RWPE1 (cell line): ENCODE results near the gene ALKBH8.
A peak's percentile ranks its signal among the peaks of the same experiment; 100 is the strongest.

Experiments used
- CTCF ChIA-PET: fragments of 350-600 bp; sonication (Branson Sonifier 250); formaldehyde crosslinking; extraction: SDS; loops from one replicate; lab custom pipeline; 2021; lab: Yijun Ruan, JAX
- POLR2A ChIA-PET: fragments of 400-600 bp; formaldehyde crosslinking; extraction: SDS; loops from one replicate; lab custom pipeline; 2020; ENCODE audit warnings: antibody characterized with exemption; ENCODE audit not compliant: low non-redundant PET; lab: Yijun Ruan, JAX
- DNase-seq: peaks from one replicate; pipeline ENCODE4 v3.0.0; 2012; ENCODE audit warnings: low spot score
- H3K27ac ChIP-seq: fragments of 450-650 bp; 2 replicates; pipeline ENCODE4 v1.5.1; 2017
- TF ChIP-seq, protein P1 (sequence below): fragments of 450-650 bp; conservative IDR thresholded peaks from 2 replicates; pipeline ENCODE4 v1.5.1; 2017; ENCODE audit warnings: low read depth, mild to moderate bottlenecking

The ALKBH8 gene

DNA sequence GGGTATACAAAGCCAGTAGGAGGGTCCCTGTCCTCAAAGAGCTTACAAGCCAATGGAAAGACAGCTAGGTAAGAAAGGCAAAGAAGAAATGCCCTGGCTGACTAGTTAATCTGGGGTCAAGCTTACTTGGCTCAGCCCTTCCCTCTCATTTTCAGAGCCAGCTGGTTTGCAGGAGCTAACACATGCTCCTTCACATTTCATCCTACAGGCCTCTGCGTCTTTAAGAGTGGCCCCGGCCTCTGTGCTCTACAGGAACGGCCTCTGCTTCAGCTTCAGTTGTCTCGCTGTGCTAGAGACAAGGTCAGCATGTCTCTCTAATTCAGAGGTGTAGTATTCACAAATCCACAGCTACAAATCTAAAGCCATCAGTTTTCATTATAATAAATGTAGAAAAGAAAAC lies 15.2 kb downstream of the ALKBH8 start:
- POLR2A ChIA-PET: no interaction called here
- no peak overlapping the region for H3K27ac ChIP-seq
- TF ChIP-seq, protein P1, sequence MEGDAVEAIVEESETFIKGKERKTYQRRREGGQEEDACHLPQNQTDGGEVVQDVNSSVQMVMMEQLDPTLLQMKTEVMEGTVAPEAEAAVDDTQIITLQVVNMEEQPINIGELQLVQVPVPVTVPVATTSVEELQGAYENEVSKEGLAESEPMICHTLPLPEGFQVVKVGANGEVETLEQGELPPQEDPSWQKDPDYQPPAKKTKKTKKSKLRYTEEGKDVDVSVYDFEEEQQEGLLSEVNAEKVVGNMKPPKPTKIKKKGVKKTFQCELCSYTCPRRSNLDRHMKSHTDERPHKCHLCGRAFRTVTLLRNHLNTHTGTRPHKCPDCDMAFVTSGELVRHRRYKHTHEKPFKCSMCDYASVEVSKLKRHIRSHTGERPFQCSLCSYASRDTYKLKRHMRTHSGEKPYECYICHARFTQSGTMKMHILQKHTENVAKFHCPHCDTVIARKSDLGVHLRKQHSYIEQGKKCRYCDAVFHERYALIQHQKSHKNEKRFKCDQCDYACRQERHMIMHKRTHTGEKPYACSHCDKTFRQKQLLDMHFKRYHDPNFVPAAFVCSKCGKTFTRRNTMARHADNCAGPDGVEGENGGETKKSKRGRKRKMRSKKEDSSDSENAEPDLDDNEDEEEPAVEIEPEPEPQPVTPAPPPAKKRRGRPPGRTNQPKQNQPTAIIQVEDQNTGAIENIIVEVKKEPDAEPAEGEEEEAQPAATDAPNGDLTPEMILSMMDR: no peak
- no peak for DNase-seq
- CTCF ChIA-PET: interaction anchor here (0.6 kb wide), 2 partner anchors 26 to 220 kb away, joined by 3 read pairs; no protein-coding TSS in a partner anchor

DNA sequence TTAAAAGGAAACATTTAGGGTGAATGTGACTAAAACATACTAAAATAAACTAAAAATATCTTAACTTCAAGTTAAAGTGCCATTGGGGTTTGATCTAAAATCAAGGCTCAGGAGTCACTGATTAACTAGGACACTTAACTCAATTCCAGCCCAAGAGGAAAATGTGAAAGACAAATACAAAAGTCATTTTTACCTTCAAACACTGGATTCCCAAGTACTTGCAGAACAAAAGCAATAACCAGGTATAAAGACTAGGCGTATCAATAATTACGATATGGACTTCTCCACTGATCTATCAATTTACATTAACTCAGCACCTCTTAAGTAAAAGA lies 15.6 kb downstream of the ALKBH8 start:
- CTCF ChIA-PET: interaction anchor here (0.6 to 2.2 kb wide), 3 partner anchors 25 to 221 kb away, joined by 3 to 19 read pairs (median 3); no protein-coding TSS in a partner anchor
- TF ChIP-seq, protein P1: no peak
- DNase-seq: no peak
- H3K27ac ChIP-seq: no peak overlapping the region
- POLR2A ChIA-PET: no interaction called here

DNA sequence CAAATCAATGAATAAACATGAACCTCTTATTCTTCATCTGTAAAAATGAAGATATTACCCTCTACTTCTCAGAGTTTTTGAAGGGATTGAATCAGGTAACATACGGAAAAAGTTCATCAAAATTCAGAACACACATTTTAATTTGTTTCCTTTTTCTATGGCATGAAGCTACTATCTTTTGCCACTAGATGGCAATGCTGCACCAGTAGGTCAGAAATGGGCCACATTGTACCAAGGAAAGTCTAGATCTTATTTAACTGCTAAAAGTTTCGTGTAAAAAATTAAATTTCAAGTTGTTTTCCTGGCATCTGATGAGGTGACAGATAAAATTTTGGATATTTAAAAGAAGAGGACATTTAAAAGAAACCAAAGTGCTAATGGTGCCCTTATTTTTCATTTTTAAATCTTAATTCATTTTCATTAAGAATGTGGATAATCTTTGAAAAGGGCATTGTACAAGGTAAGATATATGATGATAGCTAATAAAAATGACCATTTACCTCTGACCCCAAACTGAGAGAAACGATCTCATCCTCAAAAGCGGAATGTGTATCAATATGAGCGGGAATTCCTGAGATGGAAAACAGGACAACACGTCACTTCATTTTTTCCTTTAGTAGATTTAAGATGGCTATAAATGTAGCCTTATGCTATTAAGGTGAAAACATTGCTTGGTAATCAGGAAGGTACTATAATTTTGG lies 16.1 kb downstream of the ALKBH8 start:
- ChIA-PET CTCF (interaction anchor here (0.5 to 2.2 kb wide), 11 partner anchors 11 to 1506 kb away, joined by 3 to 19 read pairs (median 3); no protein-coding TSS in a partner anchor), POLR2A (no interaction called here)
- no peak overlapping the region for H3K27ac ChIP-seq
- TF ChIP-seq, protein P1: peak; percentile 92
- DNase-seq: peak; percentile 16

DNA sequence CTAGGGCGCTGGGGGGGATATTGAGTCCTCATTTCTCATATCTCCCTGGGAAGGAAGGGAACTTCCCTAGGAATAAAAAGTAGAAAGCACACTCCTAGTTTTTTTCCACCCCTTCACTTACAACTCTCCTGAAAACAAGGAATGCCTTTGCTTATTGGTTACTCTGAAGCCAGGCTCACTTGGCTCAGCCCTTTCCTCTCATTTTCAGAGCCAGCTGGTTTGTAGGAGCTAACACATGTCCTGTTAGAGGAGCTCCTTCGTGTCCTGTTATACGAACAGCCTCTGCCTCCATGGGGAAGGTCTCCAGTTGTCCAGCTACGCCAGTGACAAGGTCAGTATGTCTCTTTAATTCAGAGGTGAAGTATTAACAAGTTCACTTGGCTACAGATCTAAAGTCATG lies 17.6 kb downstream of the ALKBH8 start:
- H3K27ac ChIP-seq: no peak overlapping the region
- POLR2A ChIA-PET: no interaction called here
- DNase-seq: no peak
- CTCF ChIA-PET: interaction anchor here (0.6 to 2.2 kb wide), 4 partner anchors 7 to 1023 kb away, joined by 3 to 19 read pairs (median 6); no protein-coding TSS in a partner anchor
- TF ChIP-seq, protein P1: no peak

DNA sequence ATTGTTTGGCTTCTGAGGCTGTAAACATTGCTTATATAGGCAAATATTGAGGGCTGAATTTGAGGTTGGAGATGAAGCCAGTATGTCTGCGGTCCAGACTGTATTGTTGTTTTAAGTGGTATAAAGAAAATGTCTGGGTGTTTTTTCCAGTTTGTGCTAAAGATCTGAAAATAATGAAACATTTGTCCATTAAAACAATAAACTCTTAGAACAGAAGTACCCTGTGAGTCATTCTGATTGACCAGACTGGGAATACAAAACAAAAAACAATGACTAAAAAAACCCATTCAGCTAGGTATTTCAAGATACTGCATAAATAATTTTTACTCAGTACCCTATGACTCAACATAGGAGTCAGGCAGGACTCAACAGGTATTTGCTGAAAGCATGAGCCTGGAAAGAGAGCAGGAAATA lies 20.4 kb downstream of the ALKBH8 start:
- CTCF ChIA-PET: interaction anchor here (0.6 to 1.0 kb wide), 5 partner anchors 17 to 1534 kb away, joined by 3 to 4 read pairs (median 3); no protein-coding TSS in a partner anchor
- TF ChIP-seq, protein P1: no peak
- POLR2A ChIA-PET: no interaction called here
- peak; percentile 89 for DNase-seq
- H3K27ac ChIP-seq: no peak overlapping the region

DNA sequence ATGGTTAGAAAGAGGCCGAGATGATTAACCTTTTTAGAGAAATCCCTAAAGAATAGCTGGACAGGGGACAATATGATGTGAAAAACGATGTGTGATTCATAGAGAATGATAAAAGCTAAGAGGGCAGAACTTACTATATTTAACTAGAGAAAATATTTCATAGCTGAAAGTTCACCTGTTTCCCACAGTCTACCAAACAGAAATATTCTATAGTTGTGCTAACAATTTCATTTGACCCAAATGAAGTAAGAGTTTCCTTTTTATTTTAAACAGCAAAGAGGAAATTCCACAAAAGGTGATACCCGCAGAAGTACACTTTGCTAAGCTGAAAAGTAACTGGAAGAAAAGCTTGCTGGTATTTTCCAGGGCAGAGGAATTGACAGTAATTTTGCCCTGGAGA lies 26.7 kb downstream of the ALKBH8 start:
- no peak for DNase-seq
- CTCF ChIA-PET: no interaction called here
- POLR2A ChIA-PET: no interaction called here

More for the DNA sequence above, 26.7 kb downstream of the ALKBH8 start:
- no peak overlapping the region for H3K27ac ChIP-seq
- TF ChIP-seq, protein P1: no peak
